H1 (cell line): ENCODE results near the gene CDK5. TPM values are rescaled to one million over a fixed set of nuclear protein-coding genes. Genes with fewer than 3 reads are reported as not detected.

Experiments
- CTCF ChIA-PET: fragments of 300-600 bp; sonication (Branson Sonifier 250); formaldehyde crosslinking; loops from one replicate; lab custom pipeline; 2021; ENCODE audit not compliant: partially characterized antibody; lab: Charles Lee
- POLR2A ChIA-PET: fragments of 300-600 bp; sonication (Branson Sonifier 250); formaldehyde crosslinking; loops from one replicate; lab custom pipeline; 2021; ENCODE audit warnings: inconsistent platforms; ENCODE audit not compliant: partially characterized antibody; lab: Charles Lee
- DNase-seq, 2 experiments: peaks; one replicate each; pipeline versions ENCODE4 v3.0.0 to v3.0.0-alpha.2; 2010 to 2022; ENCODE audit warnings: low spot score in 2 of 2, low read depth in 1 of 2, mixed read lengths in 1 of 2
- FAIRE-seq: peaks from 2 replicates; lab custom pipeline; 2011; peaks lifted over from hg19 to GRCh38; lab: Jason Lieb, UNC
- H2AFZ ChIP-seq: 2 replicates; pipeline ENCODE4 v1.8.1; 2012; ENCODE audit warnings: low read length, inconsistent platforms
- H2AK5ac ChIP-seq: 2 replicates; pipeline ENCODE4 v1.6.1; 2013; ENCODE audit warnings: low read depth, low read length
- H2BK120ac ChIP-seq: replicated peaks from 2 replicates; pipeline ENCODE3; 2013; ENCODE audit warnings: low read depth, low read length, inconsistent platforms
- H2BK12ac ChIP-seq: 2 replicates; pipeline ENCODE4 v1.6.1; 2013; ENCODE audit warnings: low read depth, low read length
- H2BK15ac ChIP-seq: 2 replicates; pipeline ENCODE4 v1.6.1; 2013; ENCODE audit warnings: low read length
- H2BK20ac ChIP-seq: 2 replicates; pipeline ENCODE4 v1.6.1; 2013; ENCODE audit warnings: low read length
- H2BK5ac ChIP-seq: 2 replicates; pipeline ENCODE4 v1.6.1; 2013; ENCODE audit warnings: low read depth, low read length
- H3K14ac ChIP-seq: 2 replicates; pipeline ENCODE4 v1.6.1; 2013; ENCODE audit warnings: inconsistent platforms; ENCODE audit not compliant: insufficient read length
- H3K18ac ChIP-seq: 2 replicates; pipeline ENCODE4 v1.6.1; 2013; ENCODE audit warnings: low read length; ENCODE audit errors: extremely low read depth
- H3K23ac ChIP-seq: 2 replicates; pipeline ENCODE4 v1.6.1; 2013; ENCODE audit warnings: inconsistent platforms; ENCODE audit not compliant: insufficient read length
- H3K23me2 ChIP-seq: 2 replicates; pipeline ENCODE4 v1.6.1; 2013; ENCODE audit warnings: low read depth, low read length
- H3K27ac ChIP-seq: 2 replicates; pipeline ENCODE4 v1.6.1; 2011; ENCODE audit warnings: low read depth, low read length, inconsistent platforms
- H3K27me3 ChIP-seq, 4 experiments: replicated peaks in 1 of 4; 1 replicate in 1 of 4; 2 replicates in 3 of 4; pipeline versions ENCODE4 v1.6.1 to v1.8.1; 2011 to 2013; ENCODE audit warnings: low read length in 3 of 4, mild to moderate bottlenecking in 3 of 4, inconsistent platforms in 2 of 4, mixed read lengths in 2 of 4, moderate library complexity in 1 of 4; ENCODE audit not compliant: control insufficient read depth in 3 of 4, insufficient read depth in 3 of 4; ENCODE audit errors: extremely low read depth in 1 of 4
- H3K36me3 ChIP-seq, 4 experiments: 2 replicates each; pipeline versions ENCODE4 v1.6.1 to v1.8.1; 2011 to 2013; ENCODE audit warnings: mild to moderate bottlenecking in 4 of 4, low read length in 3 of 4, moderate library complexity in 2 of 4, control low read depth in 1 of 4, inconsistent platforms in 1 of 4; ENCODE audit not compliant: insufficient read depth in 4 of 4, control insufficient read depth in 2 of 4
- H3K4ac ChIP-seq: replicated peaks from 2 replicates; pipeline ENCODE3; 2013; ENCODE audit warnings: low read length, low read depth, mixed read lengths, inconsistent platforms; ENCODE audit not compliant: insufficient read length
- H3K4me1 ChIP-seq, 4 experiments: replicated peaks in 1 of 4; 1 replicate in 1 of 4; 2 replicates in 3 of 4; pipeline versions ENCODE4 v1.6.1 to v1.8.1; 2011 to 2013; ENCODE audit warnings: low read length in 3 of 4, inconsistent platforms in 2 of 4, mixed read lengths in 1 of 4; ENCODE audit not compliant: insufficient read depth in 4 of 4, control insufficient read depth in 3 of 4
- H3K4me2 ChIP-seq, 2 experiments: 2 replicates each; pipeline versions ENCODE4 v1.6.1 to v1.8.1; 2011 to 2013; ENCODE audit warnings: low read depth in 2 of 2, low read length in 2 of 2, control low read depth in 1 of 2, inconsistent platforms in 1 of 2, mild to moderate bottlenecking in 1 of 2; ENCODE audit not compliant: insufficient read depth in 1 of 2
- H3K4me3 ChIP-seq, 4 experiments: fragments of 200-600, 300-600 bp in 1 of 4; sonication (generic), shearing (Covaris generic), sonication (Bioruptor Twin) in 1 of 4; 2 replicates each; pipeline versions ENCODE4 v1.5.1 to v1.8.1; 2011 to 2016; ENCODE audit warnings: low read length in 4 of 4, low read depth in 3 of 4, control low read depth in 2 of 4, inconsistent platforms in 2 of 4, mild to moderate bottlenecking in 2 of 4, mixed read lengths in 1 of 4, moderate library complexity in 1 of 4; ENCODE audit not compliant: insufficient read depth in 2 of 4; ENCODE audit errors: extremely low read depth in 1 of 4
- H3K56ac ChIP-seq: replicated peaks from 2 replicates; pipeline ENCODE3; 2013; ENCODE audit warnings: low read depth, mild to moderate bottlenecking, mixed read lengths, low read length, inconsistent platforms; ENCODE audit not compliant: insufficient read length
- H3K79me1 ChIP-seq: 2 replicates; pipeline ENCODE4 v1.6.1; 2013; ENCODE audit warnings: low read depth, low read length, control low read depth
- H3K79me2 ChIP-seq, 2 experiments: 2 replicates each; pipeline versions ENCODE4 v1.6.1 to v1.8.1; 2012 to 2013; ENCODE audit warnings: low read length in 2 of 2, mild to moderate bottlenecking in 2 of 2, inconsistent platforms in 1 of 2; ENCODE audit not compliant: insufficient read depth in 2 of 2, control insufficient read depth in 1 of 2
- H3K9ac ChIP-seq, 4 experiments: replicated peaks in 1 of 4; 1 replicate in 1 of 4; 2 replicates in 3 of 4; pipeline versions ENCODE4 v1.6.1 to v1.8.1; 2011 to 2013; ENCODE audit warnings: low read depth in 3 of 4, low read length in 3 of 4, control low read depth in 2 of 4, mild to moderate bottlenecking in 2 of 4, moderate library complexity in 2 of 4, inconsistent platforms in 1 of 4; ENCODE audit errors: extremely low read depth in 1 of 4
- H3K9me3 ChIP-seq, 2 experiments: 2 replicates each; pipeline versions ENCODE4 v1.6.1 to v1.8.1; 2012 to 2013; ENCODE audit warnings: mild to moderate bottlenecking in 2 of 2, moderate library complexity in 2 of 2, control low read depth in 1 of 2, inconsistent platforms in 1 of 2, low read depth in 1 of 2, low read length in 1 of 2, mixed read lengths in 1 of 2; ENCODE audit not compliant: insufficient read depth in 2 of 2
- H4K20me1 ChIP-seq, 2 experiments: replicated peaks in 1 of 2; 2 replicates each; pipeline versions ENCODE3 to v1.8.1; 2011 to 2013; ENCODE audit warnings: inconsistent platforms in 2 of 2, low read length in 2 of 2, mild to moderate bottlenecking in 1 of 2; ENCODE audit not compliant: insufficient read depth in 2 of 2, control insufficient read depth in 1 of 2
- H4K5ac ChIP-seq: 2 replicates; pipeline ENCODE4 v1.6.1; 2013; ENCODE audit warnings: low read length, low read depth, mixed read lengths, inconsistent platforms; ENCODE audit not compliant: insufficient read length
- H4K8ac ChIP-seq: 2 replicates; pipeline ENCODE4 v1.8.0; 2013; ENCODE audit warnings: mild to moderate bottlenecking, moderate library complexity, low read length, inconsistent platforms; ENCODE audit not compliant: insufficient read depth; ENCODE audit errors: extremely low read depth
- H4K91ac ChIP-seq: replicated peaks from 2 replicates; pipeline ENCODE3; 2013; ENCODE audit warnings: low read length, mixed read lengths, inconsistent platforms; ENCODE audit not compliant: insufficient read length
- BACH1 ChIP-seq: IDR thresholded peaks from 2 replicates; pipeline ENCODE4 v1.6.1; 2012; ENCODE audit warnings: low read length, improper control_type of control experiment
- E2F6 ChIP-seq: IDR thresholded peaks from 2 replicates; pipeline ENCODE4 v1.6.1; 2012; ENCODE audit warnings: inconsistent platforms
- EZH2 ChIP-seq: fragments of 200-600 bp; sonication (generic); IDR thresholded peaks from 2 replicates; pipeline ENCODE4 v1.7.1; 2012; ENCODE audit warnings: low read depth, mild to moderate bottlenecking, moderate library complexity, low read length, inconsistent platforms; ENCODE audit not compliant: severe bottlenecking
- GTF2F1 ChIP-seq: IDR thresholded peaks from 2 replicates; pipeline ENCODE4 v1.6.1; 2012; ENCODE audit warnings: low read depth, low read length, improper control_type of control experiment, borderline replicate concordance
- HDAC2 ChIP-seq, 2 experiments: fragments of 300-600 bp in 1 of 2; sonication (generic) in 1 of 2; IDR thresholded peaks; 2 replicates each; pipeline ENCODE4 v1.6.1; 2011 to 2012; ENCODE audit warnings: low read depth in 2 of 2, low read length in 2 of 2, mild to moderate bottlenecking in 2 of 2, moderate library complexity in 2 of 2, borderline replicate concordance in 1 of 2, inconsistent platforms in 1 of 2
- KDM1A ChIP-seq: fragments of 200-600, 300-600 bp; sonication (generic); IDR thresholded peaks from 2 replicates; pipeline ENCODE4 v1.7.1; 2016; ENCODE audit warnings: mild to moderate bottlenecking, low read length, borderline replicate concordance
- POU5F1 ChIP-seq: IDR thresholded peaks from 2 replicates; pipeline ENCODE4 v1.6.1; 2011; ENCODE audit warnings: low read depth, mild to moderate bottlenecking, low read length, moderate library complexity
- RFX5 ChIP-seq: IDR thresholded peaks from 2 replicates; pipeline ENCODE4 v1.6.1; 2011; ENCODE audit warnings: low read depth, low read length, improper control_type of control experiment, borderline replicate concordance
- RXRA ChIP-seq: IDR thresholded peaks from 2 replicates; pipeline ENCODE4 v1.6.1; 2011; ENCODE audit warnings: low read depth, mild to moderate bottlenecking, low read length, moderate library complexity; ENCODE audit not compliant: insufficient read depth
- SRF ChIP-seq: IDR thresholded peaks from 2 replicates; pipeline ENCODE4 v1.6.1; 2011; ENCODE audit warnings: mild to moderate bottlenecking, low read depth, low read length, moderate library complexity
- YY1 ChIP-seq: IDR thresholded peaks from 2 replicates; pipeline ENCODE4 v1.6.1; 2011; ENCODE audit warnings: low read depth, mild to moderate bottlenecking, low read length
- WGBS, 2 experiments: shearing (Covaris generic) in 1 of 2; methylation state at CpG; one replicate each; pipeline versions ENCODE4 v1.1.6 to v1.1.7; 2013 to 2015; ENCODE audit warnings: low lambda C conversion rate in 2 of 2, mixed read lengths in 2 of 2, inconsistent platforms in 1 of 2, low coverage in 1 of 2, missing lambda C conversion rate in 1 of 2; ENCODE audit not compliant: insufficient replicate concordance in 2 of 2, insufficient coverage in 1 of 2, insufficient read length in 1 of 2; ENCODE audit errors: extremely low coverage in 1 of 2, missing lambda C conversion rate in 1 of 2; 5-methylcytosine and 5-hydroxymethylcytosine counted together
- polyA plus RNA-seq, 7 experiments: library from polyadenylated mRNA; depleted of rRNA in 3 of 7; stranded (reverse) in 5 of 7; unstranded in 2 of 7; fragments of >200 nt in 5 of 7; fragments of 200-250 nt in 2 of 7; gene quantifications; 1 replicate in 5 of 7; 2 replicates in 1 of 7; 4 replicates in 1 of 7; pipeline versions ENCODE4 v1.2.1 to v1.2.3, GENCODE V29; 2011 to 2013; ENCODE audit warnings: missing spikeins in 2 of 7, mixed read lengths in 2 of 7
- total RNA-seq: library from RNA; stranded (reverse); fragmentation: NEBNext Ultra II Directional; extraction: Animal tissue kit (Norgen Biotek cat#: 25700); gene quantifications from 2 replicates; pipeline ENCODE4 v1.2.1, GENCODE V29; 2021

CDK5 gene
- total and polyA plus RNA-seq, 2 of the 8 experiments (the other 6 are each of a cell fraction or from before 2014, with no cell fraction given), result 22.8 to 37.2 TPM

GRCh38 chr7:151068069-151068773 lies 10.5 kb upstream of the CDK5 start:
- Histone ChIP-seq H2AFZ (no peak overlapping the region), H2BK12ac (no peak overlapping the region), H3K9me3 (no peaks in the 10 kb centered on the region), H2AK5ac (no peak overlapping the region), H3K79me2 (peaks cover 0 to 7% of the 10 kb centered on the region in 2 experiments; a peak in 1 of 4 replicates), H3K4me3 (no peak overlapping the region), H4K5ac (no peak overlapping the region), H3K4ac (no peak overlapping the region), H3K18ac (no peak overlapping the region), H3K23ac (no peak overlapping the region), H2BK5ac (peak overlapping the region; percentile 61), H2BK20ac (no peak overlapping the region), H3K23me2 (peaks cover 2% of the 10 kb centered on the region; the same call in 1 of the 2 replicates), H4K8ac (no peak overlapping the region), H3K27me3 (no peaks in the 10 kb centered on the region), H3K14ac (no peak overlapping the region), H3K9ac (no peak overlapping the region), H3K56ac (no peak overlapping the region), H4K20me1 (peaks cover 5 to 11% of the 10 kb centered on the region in 2 experiments), H4K91ac (no peak overlapping the region), H3K36me3 (peaks cover 18 to 64% (median 43%) of the 10 kb centered on the region in 4 experiments), H3K4me2 (peak overlapping the region in 1 of 2 experiments; percentile 19; a peak in 2 of 4 replicates), H3K79me1 (peaks cover 3% of the 10 kb centered on the region; the same call in 1 of the 2 replicates), H2BK120ac (no peak overlapping the region), H3K27ac (no peak overlapping the region), H3K4me1 (peaks cover 3 to 9% (median 7%) of the 10 kb centered on the region in 4 experiments), H2BK15ac (no peak overlapping the region)
- ChIA-PET POLR2A (interaction anchor here (0.6 to 7.9 kb wide), 7 partner anchors 9 to 55 kb away, joined by 3 to 77 read pairs (median 4); partner anchors contain the start of gene FASTK), CTCF (interaction anchor here (0.6 to 9.0 kb wide), 15 partner anchors 9 to 105 kb away, joined by 3 to 81 read pairs (median 3); partner anchors contain the start of gene ATG9B)
- FAIRE-seq (peak; percentile 45), DNase-seq (no peak)
- WGBS, 2 experiments, result 76% methylated on average over 12 of the region's 12 CpGs; no CpG with 5 or more reads in 1 of the 2 experiments
- no peak for TF ChIP-seq E2F6
- TF ChIP-seq HDAC2 (IDR thresholded peaks at IDR 0.05; ENCODE audit: borderline replicate concordance in 1 of 2, low read depth in 2 of 2, low read length in 2 of 2), result no peak
- no peak for TF ChIP-seq GTF2F1
- 0 out of 2 replicates have a peak, but pooled peaks have one; percentile 10 for TF ChIP-seq KDM1A
- no peak for TF ChIP-seq POU5F1
- no peak for TF ChIP-seq EZH2
- no peak for TF ChIP-seq RFX5
- TF ChIP-seq YY1, result no peak
- no peak for TF ChIP-seq RXRA
- TF ChIP-seq SRF, result no peak
- no peak for TF ChIP-seq BACH1
